ENCODE measurements around the gene GALNT1.

Gene GALNT1

DNA sequence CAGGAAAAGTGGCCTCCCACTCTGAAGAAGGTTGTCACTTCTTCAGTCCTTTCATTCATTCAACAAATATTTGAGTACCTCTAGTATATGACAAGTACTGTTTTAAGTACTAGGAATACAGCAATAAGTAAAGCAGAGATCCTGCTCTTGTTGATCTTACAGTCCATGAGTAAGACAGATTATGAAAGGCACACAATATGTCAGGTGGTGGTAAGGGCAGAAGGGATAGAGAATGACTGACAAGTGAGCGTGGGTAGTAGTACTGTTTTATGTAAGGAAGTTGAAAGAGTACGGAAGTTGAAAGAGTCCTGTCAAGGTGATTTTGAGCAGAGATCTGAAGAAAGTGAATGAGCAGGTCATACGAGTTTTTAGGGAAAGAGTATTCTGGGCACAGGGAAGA lies 111.3 kb downstream of the GALNT1 start:
- Histone ChIP-seq H3K4me3 (replicated peaks; ENCODE audit: low read depth, low read length) (no peak overlapping the region), H3K36me3 (ENCODE audit: control insufficient read depth, insufficient read depth, low read length) (no peaks in the 10 kb centered on the region; the same call in none of the 2 replicates), H3K27me3 (replicated peaks; ENCODE audit: control insufficient read depth, insufficient read depth, low read length) (no peaks in the 10 kb centered on the region)
- no peak for DNase-seq (ENCODE audit: extremely low read depth, insufficient read length)
- TF ChIP-seq, protein P1, sequence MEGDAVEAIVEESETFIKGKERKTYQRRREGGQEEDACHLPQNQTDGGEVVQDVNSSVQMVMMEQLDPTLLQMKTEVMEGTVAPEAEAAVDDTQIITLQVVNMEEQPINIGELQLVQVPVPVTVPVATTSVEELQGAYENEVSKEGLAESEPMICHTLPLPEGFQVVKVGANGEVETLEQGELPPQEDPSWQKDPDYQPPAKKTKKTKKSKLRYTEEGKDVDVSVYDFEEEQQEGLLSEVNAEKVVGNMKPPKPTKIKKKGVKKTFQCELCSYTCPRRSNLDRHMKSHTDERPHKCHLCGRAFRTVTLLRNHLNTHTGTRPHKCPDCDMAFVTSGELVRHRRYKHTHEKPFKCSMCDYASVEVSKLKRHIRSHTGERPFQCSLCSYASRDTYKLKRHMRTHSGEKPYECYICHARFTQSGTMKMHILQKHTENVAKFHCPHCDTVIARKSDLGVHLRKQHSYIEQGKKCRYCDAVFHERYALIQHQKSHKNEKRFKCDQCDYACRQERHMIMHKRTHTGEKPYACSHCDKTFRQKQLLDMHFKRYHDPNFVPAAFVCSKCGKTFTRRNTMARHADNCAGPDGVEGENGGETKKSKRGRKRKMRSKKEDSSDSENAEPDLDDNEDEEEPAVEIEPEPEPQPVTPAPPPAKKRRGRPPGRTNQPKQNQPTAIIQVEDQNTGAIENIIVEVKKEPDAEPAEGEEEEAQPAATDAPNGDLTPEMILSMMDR (IDR thresholded peaks at IDR 0.05; ENCODE audit: insufficient read depth, low read length, poor library complexity, severe bottlenecking), result no peak

DNA sequence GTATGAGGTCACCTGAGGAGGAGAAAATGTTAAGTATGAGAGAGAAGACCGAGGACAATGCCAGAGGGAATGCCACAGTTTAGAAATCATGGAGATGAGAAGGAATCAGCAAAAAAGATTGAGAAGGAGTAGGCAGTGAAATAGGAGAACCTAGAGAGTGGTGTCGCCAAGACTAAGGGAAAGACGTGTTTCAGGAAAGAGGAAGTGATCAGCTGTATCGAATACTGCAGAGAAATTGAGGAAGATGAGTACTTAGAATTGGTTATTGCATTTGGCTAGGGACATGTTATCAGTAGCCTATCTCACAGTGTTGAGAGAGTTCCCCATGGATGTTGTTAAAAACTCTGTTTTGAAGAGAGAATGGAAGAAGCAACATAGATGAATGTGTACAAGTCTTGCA lies 112.3 kb downstream of the GALNT1 start:
- TF ChIP-seq, protein P1 (IDR thresholded peaks at IDR 0.05; ENCODE audit: insufficient read depth, low read length, poor library complexity, severe bottlenecking), result no peak
- H3K36me3 ChIP-seq (ENCODE audit: control insufficient read depth, insufficient read depth, low read length), result no peaks in the 10 kb centered on the region; the same call in none of the 2 replicates
- H3K4me3 ChIP-seq (replicated peaks; ENCODE audit: low read depth, low read length), result no peak overlapping the region
- no peaks in the 10 kb centered on the region for H3K27me3 ChIP-seq (replicated peaks; ENCODE audit: control insufficient read depth, insufficient read depth, low read length)
- DNase-seq (ENCODE audit: extremely low read depth, insufficient read length), result no peak

DNA sequence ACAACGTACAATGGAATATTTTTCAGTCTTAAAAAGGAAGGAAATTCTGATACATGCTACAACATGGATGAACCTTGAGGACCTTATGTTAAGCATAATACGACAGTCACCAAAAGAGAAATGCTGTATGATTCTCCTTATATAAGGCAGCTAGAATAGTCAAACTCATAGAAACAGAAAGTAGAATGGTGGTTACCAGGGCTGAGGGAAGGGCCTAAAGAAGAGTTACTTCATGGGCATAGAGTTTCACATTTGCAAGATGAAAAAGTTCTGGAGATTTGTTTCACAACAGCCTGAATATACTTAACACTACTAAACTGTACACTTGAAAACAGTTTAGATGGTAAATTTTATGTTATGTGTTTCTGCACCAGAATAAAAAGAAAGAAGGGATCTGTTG lies 113.3 kb downstream of the GALNT1 start:
- TF ChIP-seq, protein P1 (IDR thresholded peaks at IDR 0.05; ENCODE audit: insufficient read depth, low read length, poor library complexity, severe bottlenecking), result no peak
- H3K27me3 ChIP-seq (replicated peaks; ENCODE audit: control insufficient read depth, insufficient read depth, low read length), result no peaks in the 10 kb centered on the region

GRCh38 chr18:35695384-35695783 lies 113.8 kb downstream of the GALNT1 start:
- no peaks in the 10 kb centered on the region for H3K27me3 ChIP-seq (replicated peaks; ENCODE audit: control insufficient read depth, insufficient read depth, low read length)
- TF ChIP-seq, protein P1 (IDR thresholded peaks at IDR 0.05; ENCODE audit: insufficient read depth, low read length, poor library complexity, severe bottlenecking), result no peak
- H3K4me3 ChIP-seq (replicated peaks; ENCODE audit: low read depth, low read length), result no peak overlapping the region
- DNase-seq (ENCODE audit: extremely low read depth, insufficient read length), result no peak
- no peaks in the 10 kb centered on the region; the same call in none of the 2 replicates for H3K36me3 ChIP-seq (ENCODE audit: control insufficient read depth, insufficient read depth, low read length)

More for the DNA sequence above, 113.3 kb downstream of the GALNT1 start:
- no peak overlapping the region for H3K4me3 ChIP-seq (replicated peaks; ENCODE audit: low read depth, low read length)
- DNase-seq (ENCODE audit: extremely low read depth, insufficient read length), result no peak
- no peaks in the 10 kb centered on the region; the same call in none of the 2 replicates for H3K36me3 ChIP-seq (ENCODE audit: control insufficient read depth, insufficient read depth, low read length)

DNA sequence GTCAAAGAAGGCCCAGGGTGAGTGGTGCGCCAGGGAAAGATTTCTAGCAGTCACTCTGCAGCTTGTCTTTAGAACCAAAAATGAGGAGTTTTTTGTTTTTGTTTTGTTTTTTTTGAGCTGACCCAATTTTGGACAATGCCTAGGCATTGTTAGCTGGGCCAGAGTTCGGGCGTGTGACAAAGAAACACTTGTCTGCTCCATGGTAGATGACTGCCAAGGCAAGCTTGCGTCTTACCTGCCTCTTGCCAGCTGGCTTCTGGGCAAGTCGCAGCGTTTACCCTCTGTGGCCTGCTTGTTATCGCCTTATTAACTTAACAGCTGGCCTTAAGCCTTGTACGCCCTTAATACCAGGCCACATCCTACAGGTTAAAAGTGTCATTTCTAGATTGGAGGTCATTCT lies 114.3 kb downstream of the GALNT1 start:
- H3K27me3 ChIP-seq (replicated peaks; ENCODE audit: control insufficient read depth, insufficient read depth, low read length), result no peaks in the 10 kb centered on the region
- no peak overlapping the region for H3K4me3 ChIP-seq (replicated peaks; ENCODE audit: low read depth, low read length)
- no peak for DNase-seq (ENCODE audit: extremely low read depth, insufficient read length)
- H3K36me3 ChIP-seq (ENCODE audit: control insufficient read depth, insufficient read depth, low read length), result no peaks in the 10 kb centered on the region; the same call in none of the 2 replicates
- TF ChIP-seq, protein P1 (IDR thresholded peaks at IDR 0.05; ENCODE audit: insufficient read depth, low read length, poor library complexity, severe bottlenecking), result no peak

- H3K36me3 ChIP-seq (ENCODE audit: control insufficient read depth, insufficient read depth, low read length), result no peaks in the 10 kb centered on the region; the same call in none of the 2 replicates
- no peaks in the 10 kb centered on the region for H3K27me3 ChIP-seq (replicated peaks; ENCODE audit: control insufficient read depth, insufficient read depth, low read length)
- TF ChIP-seq, protein P1 (IDR thresholded peaks at IDR 0.05; ENCODE audit: insufficient read depth, low read length, poor library complexity, severe bottlenecking), result no peak
- no peak overlapping the region for H3K4me3 ChIP-seq (replicated peaks; ENCODE audit: low read depth, low read length)
- DNase-seq (ENCODE audit: extremely low read depth, insufficient read length), result no peak
Measured at GRCh38 chr18:35696307-35696706, 114.8 kb downstream of the GALNT1 start.
